Mesenchymal stem cell (in vitro differentiated cells and primary cell): ENCODE measurements around the gene PPM1J.

ENCODE experiments used
- DNase-seq: peaks from one replicate; pipeline ENCODE4 v3.0.0-alpha.2; 2013
- H2AFZ ChIP-seq: one replicate; pipeline ENCODE4 v1.6.1; 2013; ENCODE audit warnings: low read depth, mild to moderate bottlenecking, control low read depth, inconsistent platforms, low read length, moderate library complexity
- H2AK5ac ChIP-seq: 2 replicates; pipeline ENCODE4 v1.6.1; 2013; ENCODE audit warnings: low read length, moderate library complexity, mild to moderate bottlenecking, inconsistent platforms; ENCODE audit not compliant: severe bottlenecking
- H2BK120ac ChIP-seq: one replicate; pipeline ENCODE4 v1.6.1; 2013; ENCODE audit warnings: low read depth, mild to moderate bottlenecking, inconsistent platforms, low read length, moderate library complexity
- H2BK12ac ChIP-seq, 2 experiments: one replicate each; pipeline ENCODE4 v1.6.1; 2013; ENCODE audit warnings: inconsistent platforms in 2 of 2, low read length in 2 of 2, mild to moderate bottlenecking in 2 of 2, moderate library complexity in 2 of 2, control low read depth in 1 of 2
- H2BK15ac ChIP-seq: one replicate; pipeline ENCODE4 v1.6.1; 2013; ENCODE audit warnings: mild to moderate bottlenecking, low read depth, inconsistent platforms; ENCODE audit not compliant: poor library complexity, severe bottlenecking
- H2BK5ac ChIP-seq: 2 replicates; pipeline ENCODE4 v1.6.1; 2013; ENCODE audit warnings: low read depth, mild to moderate bottlenecking, low read length, control low read depth, inconsistent platforms; ENCODE audit not compliant: poor library complexity, severe bottlenecking
- H3K14ac ChIP-seq, 2 experiments: one replicate each; pipeline ENCODE4 v1.6.1; 2013; ENCODE audit warnings: inconsistent platforms in 2 of 2, low read length in 2 of 2, control low read depth in 1 of 2, mild to moderate bottlenecking in 1 of 2, moderate library complexity in 1 of 2
- H3K18ac ChIP-seq, 2 experiments: one replicate each; pipeline ENCODE4 v1.6.1; 2013; ENCODE audit warnings: inconsistent platforms in 2 of 2, low read length in 2 of 2, control low read depth in 1 of 2, low read depth in 1 of 2, mild to moderate bottlenecking in 1 of 2
- H3K23ac ChIP-seq, 2 experiments: one replicate each; pipeline ENCODE4 v1.6.1; 2013; ENCODE audit warnings: inconsistent platforms in 2 of 2, low read length in 2 of 2, mild to moderate bottlenecking in 2 of 2, moderate library complexity in 2 of 2, control low read depth in 1 of 2
- H3K27ac ChIP-seq: 2 replicates; pipeline ENCODE4 v1.5.1; 2013; ENCODE audit warnings: mild to moderate bottlenecking, moderate library complexity, low read length, control low read depth, inconsistent platforms; ENCODE audit not compliant: poor library complexity, severe bottlenecking
- H3K27me3 ChIP-seq, 2 experiments: 2 replicates each; pipeline versions ENCODE4 v1.6.1 to v1.7.0; 2013; ENCODE audit warnings: low read length in 2 of 2, mild to moderate bottlenecking in 2 of 2, moderate library complexity in 2 of 2, control low read depth in 1 of 2, inconsistent platforms in 1 of 2; ENCODE audit not compliant: control insufficient read depth in 1 of 2, insufficient read depth in 1 of 2
- H3K36me3 ChIP-seq, 2 experiments: 2 replicates each; pipeline versions ENCODE4 v1.6.1 to v1.7.0; 2013; ENCODE audit warnings: low read length in 2 of 2, control low read depth in 1 of 2, inconsistent platforms in 1 of 2, low read depth in 1 of 2, mild to moderate bottlenecking in 1 of 2; ENCODE audit not compliant: insufficient read depth in 2 of 2, control insufficient read depth in 1 of 2
- H3K4ac ChIP-seq, 2 experiments: one replicate each; pipeline ENCODE4 v1.6.1; 2013; ENCODE audit warnings: inconsistent platforms in 2 of 2, low read length in 2 of 2, mild to moderate bottlenecking in 2 of 2, moderate library complexity in 2 of 2, control low read depth in 1 of 2, low read depth in 1 of 2
- H3K4me1 ChIP-seq: 2 replicates; pipeline ENCODE4 v1.6.1; 2013; ENCODE audit warnings: low read depth, low read length, control low read depth; ENCODE audit not compliant: control insufficient read depth, insufficient read depth
- H3K4me2 ChIP-seq: 2 replicates; pipeline ENCODE4 v1.6.1; 2013; ENCODE audit warnings: low read length, mild to moderate bottlenecking, inconsistent platforms; ENCODE audit not compliant: poor library complexity, severe bottlenecking
- H3K4me3 ChIP-seq, 2 experiments: 2 replicates each; pipeline versions ENCODE4 v1.5.1 to v1.7.0; 2013; ENCODE audit warnings: low read length in 2 of 2, mild to moderate bottlenecking in 2 of 2, control low read depth in 1 of 2, low read depth in 1 of 2; ENCODE audit not compliant: insufficient read depth in 1 of 2
- H3K79me1 ChIP-seq: replicated peaks from 2 replicates; pipeline ENCODE4 v1.6.1; 2013; ENCODE audit warnings: mild to moderate bottlenecking, control low read depth, low read length, inconsistent platforms; ENCODE audit not compliant: poor library complexity, severe bottlenecking
- H3K9ac ChIP-seq: 2 replicates; pipeline ENCODE4 v1.7.0; 2013; ENCODE audit warnings: mild to moderate bottlenecking, low read length, moderate library complexity
- H3K9me3 ChIP-seq: 2 replicates; pipeline ENCODE4 v1.7.0; 2013; ENCODE audit warnings: mild to moderate bottlenecking, low read length; ENCODE audit not compliant: control insufficient read depth
- H4K8ac ChIP-seq: one replicate; pipeline ENCODE4 v1.6.1; 2013; ENCODE audit warnings: inconsistent platforms, mild to moderate bottlenecking, low read length, moderate library complexity
- H4K91ac ChIP-seq: one replicate; pipeline ENCODE4 v1.6.1; 2013; ENCODE audit warnings: mild to moderate bottlenecking, low read length, inconsistent platforms
- WGBS: methylation state at CpG from one replicate; pipeline ENCODE4 v1.1.7; 2013; ENCODE audit warnings: mixed read lengths; 5-methylcytosine and 5-hydroxymethylcytosine counted together

The PPM1J gene

DNA sequence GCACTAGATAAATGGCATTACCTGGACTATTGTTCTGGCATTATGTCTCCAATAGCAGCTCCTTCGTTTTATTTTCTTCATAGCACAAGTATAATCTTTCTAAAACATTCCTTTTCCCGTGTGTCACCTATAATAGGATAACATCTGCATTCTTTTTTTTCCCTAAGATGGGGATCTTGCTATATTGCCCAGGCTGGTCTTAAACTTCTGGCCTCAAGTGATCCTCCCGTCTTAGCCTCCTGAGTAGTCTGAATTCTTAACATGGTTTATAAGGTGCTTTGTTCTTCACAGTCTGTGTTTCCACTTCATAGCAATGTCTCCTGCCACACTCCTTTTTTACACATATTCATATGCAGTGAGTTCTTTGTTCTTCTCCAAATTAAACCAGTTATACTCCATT, 49.3 kb downstream of the PPM1J start:
- 88% methylated on average over 3 of the region's 3 CpGs for WGBS
- Histone ChIP-seq H2BK5ac (no peak overlapping the region), H3K14ac (no peak overlapping the region), H3K4me2 (no peak overlapping the region), H3K27ac (no peak overlapping the region), H2AK5ac (no peak overlapping the region), H3K36me3 (peaks cover 29 to 94% of the 10 kb centered on the region in 2 experiments), H2BK15ac (no peak overlapping the region), H3K79me1 (peaks cover 7% of the 10 kb centered on the region), H3K27me3 (no peaks in the 10 kb centered on the region), H2AFZ (no peak overlapping the region), H4K91ac (no peak overlapping the region), H3K9ac (no peak overlapping the region), H4K8ac (no peak overlapping the region), H2BK12ac (no peak overlapping the region), H3K9me3 (no peaks in the 10 kb centered on the region), H3K4ac (no peak overlapping the region), H3K4me3 (no peak overlapping the region), H3K18ac (no peak overlapping the region), H2BK120ac (no peak overlapping the region), H3K23ac (no peak overlapping the region), H3K4me1 (no peaks in the 10 kb centered on the region)
- DNase-seq: no peak
